ENCODE results near the gene CP. TPM values are rescaled to one million over a fixed set of nuclear protein-coding genes. Genes with fewer than 3 reads are reported as not detected.

The CP gene
- total RNA-seq, 2 experiments from 2014 or later = not detected

GRCh38 chr3:149207475-149207874, 14.2 kb downstream of the CP start:
- POLR2A ChIA-PET = interaction anchor here (0.6 to 1.2 kb wide), 2 partner anchors 40 to 51 kb away, joined by 3 to 5 read pairs; no protein-coding TSS in a partner anchor
- no TSS peak for BruUV-seq (replicated peaks)

GRCh38 chr3:149204390-149204991, 17.1 kb downstream of the CP start:
- H3K79me2 ChIP-seq (ENCODE audit: insufficient read depth, low read depth, low read length) = no peaks in the 10 kb centered on the region
- intact Hi-C loops (cut with micrococcal nuclease; ENCODE audit: unreplicated experiment) = loop anchor here (2.0 kb wide), 1 partner anchor 46 kb away; no protein-coding TSS in a partner anchor
- H4K20me1 ChIP-seq (ENCODE audit: insufficient read depth, low read length) = no peaks in the 10 kb centered on the region
- no peaks in the 10 kb centered on the region for H3K9me2 ChIP-seq (ENCODE audit: insufficient read depth, low read length)
- peak overlapping the region; percentile 75 for H2AFZ ChIP-seq (ENCODE audit: low read length)
- ChIA-PET POLR2A (interaction anchor here (0.7 to 0.9 kb wide), 2 partner anchors 10 to 51 kb away, joined by 3 read pairs; no protein-coding TSS in a partner anchor), CTCF (ENCODE audit: unreplicated experiment) (no interaction called here)
- DNase-seq (ENCODE audit: low spot score) = no peak
- peak overlapping the region; percentile 59 for H3K4me2 ChIP-seq (ENCODE audit: low read length)
- BruUV-seq (replicated peaks) = no TSS peak
- H3K4me1 ChIP-seq (ENCODE audit: insufficient read depth, low read length, poor library complexity, severe bottlenecking) = peaks cover 14% of the 10 kb centered on the region
- no peak overlapping the region for H3K27ac ChIP-seq (ENCODE audit: low read depth, low read length, poor library complexity, severe bottlenecking)
- H3K9me3 ChIP-seq (ENCODE audit: low read length) = no peaks in the 10 kb centered on the region
- no peak overlapping the region for H3K4me3 ChIP-seq (ENCODE audit: low read depth, low read length, poor library complexity, severe bottlenecking)
- TF ChIP-seq CTCF (conservative IDR thresholded peaks at IDR 0.05; ENCODE audit: low read length) (no peak), EZH2phosphoT487 (IDR thresholded peaks at IDR 0.05; ENCODE audit: borderline replicate concordance, low read depth, low read length) (no peak)
- H3K36me3 ChIP-seq (ENCODE audit: insufficient read depth, low read length) = no peaks in the 10 kb centered on the region

More at GRCh38 chr3:149207475-149207874, 14.2 kb downstream of the CP start:
- H2AFZ ChIP-seq (ENCODE audit: low read length) = no peak overlapping the region
- TF ChIP-seq CTCF (conservative IDR thresholded peaks at IDR 0.05; ENCODE audit: low read length) (no peak), EZH2phosphoT487 (IDR thresholded peaks at IDR 0.05; ENCODE audit: borderline replicate concordance, low read depth, low read length) (no peak)
- peaks cover 14% of the 10 kb centered on the region for H3K4me1 ChIP-seq (ENCODE audit: insufficient read depth, low read length, poor library complexity, severe bottlenecking)
- no peak overlapping the region for H3K4me3 ChIP-seq (ENCODE audit: low read depth, low read length, poor library complexity, severe bottlenecking)
- H3K9me2 ChIP-seq (ENCODE audit: insufficient read depth, low read length) = no peaks in the 10 kb centered on the region
- H3K9me3 ChIP-seq (ENCODE audit: low read length) = no peaks in the 10 kb centered on the region
- H3K4me2 ChIP-seq (ENCODE audit: low read length) = no peak overlapping the region
- DNase-seq (ENCODE audit: low spot score) = no peak
- H3K79me2 ChIP-seq (ENCODE audit: insufficient read depth, low read depth, low read length) = no peaks in the 10 kb centered on the region
- CTCF ChIA-PET (ENCODE audit: unreplicated experiment) = no interaction called here
- H4K20me1 ChIP-seq (ENCODE audit: insufficient read depth, low read length) = no peaks in the 10 kb centered on the region
- H3K27ac ChIP-seq (ENCODE audit: low read depth, low read length, poor library complexity, severe bottlenecking) = no peak overlapping the region
- no peaks in the 10 kb centered on the region for H3K36me3 ChIP-seq (ENCODE audit: insufficient read depth, low read length)
- intact Hi-C loops (cut with micrococcal nuclease; ENCODE audit: unreplicated experiment) = no loop called here

- no TSS peak for BruUV-seq (replicated peaks)
- Histone ChIP-seq H3K36me3 (ENCODE audit: insufficient read depth, low read length) (no peaks in the 10 kb centered on the region), H3K9me3 (ENCODE audit: low read length) (no peaks in the 10 kb centered on the region), H3K79me2 (ENCODE audit: insufficient read depth, low read depth, low read length) (no peaks in the 10 kb centered on the region), H3K4me3 (ENCODE audit: low read depth, low read length, poor library complexity, severe bottlenecking) (no peak overlapping the region), H3K4me1 (ENCODE audit: insufficient read depth, low read length, poor library complexity, severe bottlenecking) (peaks cover 14% of the 10 kb centered on the region), H2AFZ (ENCODE audit: low read length) (peak overlapping the region; percentile 75), H4K20me1 (ENCODE audit: insufficient read depth, low read length) (no peaks in the 10 kb centered on the region), H3K9me2 (ENCODE audit: insufficient read depth, low read length) (no peaks in the 10 kb centered on the region), H3K27ac (ENCODE audit: low read depth, low read length, poor library complexity, severe bottlenecking) (no peak overlapping the region), H3K4me2 (ENCODE audit: low read length) (peak overlapping the region; percentile 59)
- peak; percentile 79 for DNase-seq (ENCODE audit: low spot score)
- POLR2A ChIA-PET = interaction anchor here (0.7 kb wide), 1 partner anchor 205 kb away, joined by 3 read pairs; no protein-coding TSS in a partner anchor
- CTCF ChIA-PET (ENCODE audit: unreplicated experiment) = no interaction called here
- intact Hi-C loops (cut with micrococcal nuclease; ENCODE audit: unreplicated experiment) = loop anchor here (2.0 kb wide), 1 partner anchor 45 kb away; no protein-coding TSS in a partner anchor
- TF ChIP-seq CTCF (conservative IDR thresholded peaks at IDR 0.05; ENCODE audit: low read length) = 0 out of 2 replicates have a peak, but pooled peaks have one; percentile 17
- TF ChIP-seq EZH2phosphoT487 (IDR thresholded peaks at IDR 0.05; ENCODE audit: borderline replicate concordance, low read depth, low read length) = no peak
These were observed 17.9 kb downstream of the CP start for GRCh38 chr3:149203758-149204157.
